SK-N-SH treated with all-trans-retinoic acid at 6 μM for 48 hours (cell line): ENCODE data around the gene SLC13A2.
"Not testable (repeated sequence)": the region's sequence is repeated elsewhere in the genome, so short reads cannot be mapped to it uniquely, and the experiment has no call there.

Experiments used
- ARNTL ChIP-seq: fragments of 450-650 bp; formaldehyde crosslinking; IDR thresholded peaks from 2 replicates; pipeline ENCODE4 v1.5.0; 2020; ENCODE audit warnings: low read depth, mild to moderate bottlenecking, moderate library complexity, borderline replicate concordance
- BACH2 ChIP-seq: fragments of 250-450 bp; sonication (Bioruptor Pico); IDR thresholded peaks from 2 replicates; pipeline ENCODE4 v1.9.0; 2021; ENCODE audit warnings: mild to moderate bottlenecking, borderline replicate concordance
- CSDC2 ChIP-seq: fragments of 250-450 bp; sonication (Bioruptor Pico); IDR thresholded peaks from 2 replicates; pipeline ENCODE4 v1.5.0; 2020; ENCODE audit warnings: mild to moderate bottlenecking, moderate library complexity
- ISL1 ChIP-seq: fragments of 250-450 bp; sonication (Bioruptor Pico); IDR thresholded peaks from 2 replicates; pipeline ENCODE4 v2.1.2; 2022; ENCODE audit warnings: mild to moderate bottlenecking, moderate library complexity
- TCF4 ChIP-seq: fragments of 250-450 bp; sonication (Bioruptor Pico); IDR thresholded peaks from 2 replicates; pipeline ENCODE4 v1.8.0; 2021; ENCODE audit warnings: mild to moderate bottlenecking, moderate library complexity, borderline replicate concordance
- ZFP3 ChIP-seq: fragments of 250-450 bp; sonication (Bioruptor Pico); IDR thresholded peaks from 2 replicates; pipeline ENCODE4 v1.5.0; 2020; ENCODE audit warnings: mild to moderate bottlenecking, moderate library complexity
- ZFP30 ChIP-seq: fragments of 450-650 bp; formaldehyde crosslinking; IDR thresholded peaks from 2 replicates; pipeline ENCODE4 v1.5.0; 2022; ENCODE audit warnings: mild to moderate bottlenecking, moderate library complexity
- TF ChIP-seq, protein P1 (sequence below): fragments of 250-450 bp; sonication (Bioruptor Pico); IDR thresholded peaks from 2 replicates; pipeline ENCODE4 v1.8.0; 2020; ENCODE audit warnings: mild to moderate bottlenecking, moderate library complexity, borderline replicate concordance
- TF ChIP-seq, protein P2 (sequence below): fragments of 250-450 bp; sonication (Bioruptor Pico); IDR thresholded peaks from 2 replicates; pipeline ENCODE4 v1.5.1; 2020; ENCODE audit warnings: low read depth, mild to moderate bottlenecking, moderate library complexity
- TF ChIP-seq, protein P3 (sequence below): fragments of 250-450 bp; sonication (Bioruptor Pico); IDR thresholded peaks from 2 replicates; pipeline ENCODE4 v1.5.0; 2020; ENCODE audit warnings: mild to moderate bottlenecking, moderate library complexity

DNA sequence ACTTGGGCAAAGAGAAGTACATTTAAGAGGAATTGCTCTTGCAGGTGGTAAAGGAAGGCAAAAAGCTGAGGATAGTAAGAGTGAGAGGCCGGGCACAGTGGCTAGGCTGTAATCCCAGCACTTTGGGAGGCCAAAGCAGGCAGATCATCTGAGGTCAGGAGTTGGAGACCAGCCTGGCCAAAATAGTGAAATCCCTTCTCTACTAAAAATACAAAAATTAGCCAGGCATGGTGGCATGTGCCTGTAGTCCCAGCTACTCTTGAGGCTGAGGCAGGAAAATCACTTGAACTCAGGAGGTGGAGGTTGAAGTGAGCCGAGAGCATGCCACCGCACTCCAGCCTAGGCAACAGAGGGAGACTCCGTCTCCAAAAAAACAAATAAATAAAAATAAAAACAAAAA lies 48.8 kb downstream of the SLC13A2 start:
- not testable (repeated sequence) for TF ChIP-seq CSDC2 (CRISPR knock-in tag); ZFP3 (CRISPR knock-in tag); ISL1 (CRISPR knock-in tag); TCF4 (CRISPR knock-in tag); BACH2 (CRISPR knock-in tag); ARNTL (CRISPR knock-in tag); ZFP30
- TF ChIP-seq, protein P1, sequence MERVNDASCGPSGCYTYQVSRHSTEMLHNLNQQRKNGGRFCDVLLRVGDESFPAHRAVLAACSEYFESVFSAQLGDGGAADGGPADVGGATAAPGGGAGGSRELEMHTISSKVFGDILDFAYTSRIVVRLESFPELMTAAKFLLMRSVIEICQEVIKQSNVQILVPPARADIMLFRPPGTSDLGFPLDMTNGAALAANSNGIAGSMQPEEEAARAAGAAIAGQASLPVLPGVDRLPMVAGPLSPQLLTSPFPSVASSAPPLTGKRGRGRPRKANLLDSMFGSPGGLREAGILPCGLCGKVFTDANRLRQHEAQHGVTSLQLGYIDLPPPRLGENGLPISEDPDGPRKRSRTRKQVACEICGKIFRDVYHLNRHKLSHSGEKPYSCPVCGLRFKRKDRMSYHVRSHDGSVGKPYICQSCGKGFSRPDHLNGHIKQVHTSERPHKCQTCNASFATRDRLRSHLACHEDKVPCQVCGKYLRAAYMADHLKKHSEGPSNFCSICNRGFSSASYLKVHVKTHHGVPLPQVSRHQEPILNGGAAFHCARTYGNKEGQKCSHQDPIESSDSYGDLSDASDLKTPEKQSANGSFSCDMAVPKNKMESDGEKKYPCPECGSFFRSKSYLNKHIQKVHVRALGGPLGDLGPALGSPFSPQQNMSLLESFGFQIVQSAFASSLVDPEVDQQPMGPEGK: not testable (repeated sequence)
- TF ChIP-seq, protein P2, sequence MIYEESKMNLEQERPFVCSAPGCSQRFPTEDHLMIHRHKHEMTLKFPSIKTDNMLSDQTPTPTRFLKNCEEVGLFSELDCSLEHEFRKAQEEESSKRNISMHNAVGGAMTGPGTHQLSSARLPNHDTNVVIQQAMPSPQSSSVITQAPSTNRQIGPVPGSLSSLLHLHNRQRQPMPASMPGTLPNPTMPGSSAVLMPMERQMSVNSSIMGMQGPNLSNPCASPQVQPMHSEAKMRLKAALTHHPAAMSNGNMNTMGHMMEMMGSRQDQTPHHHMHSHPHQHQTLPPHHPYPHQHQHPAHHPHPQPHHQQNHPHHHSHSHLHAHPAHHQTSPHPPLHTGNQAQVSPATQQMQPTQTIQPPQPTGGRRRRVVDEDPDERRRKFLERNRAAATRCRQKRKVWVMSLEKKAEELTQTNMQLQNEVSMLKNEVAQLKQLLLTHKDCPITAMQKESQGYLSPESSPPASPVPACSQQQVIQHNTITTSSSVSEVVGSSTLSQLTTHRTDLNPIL (CRISPR knock-in tag): not testable (repeated sequence)
- TF ChIP-seq, protein P3, sequence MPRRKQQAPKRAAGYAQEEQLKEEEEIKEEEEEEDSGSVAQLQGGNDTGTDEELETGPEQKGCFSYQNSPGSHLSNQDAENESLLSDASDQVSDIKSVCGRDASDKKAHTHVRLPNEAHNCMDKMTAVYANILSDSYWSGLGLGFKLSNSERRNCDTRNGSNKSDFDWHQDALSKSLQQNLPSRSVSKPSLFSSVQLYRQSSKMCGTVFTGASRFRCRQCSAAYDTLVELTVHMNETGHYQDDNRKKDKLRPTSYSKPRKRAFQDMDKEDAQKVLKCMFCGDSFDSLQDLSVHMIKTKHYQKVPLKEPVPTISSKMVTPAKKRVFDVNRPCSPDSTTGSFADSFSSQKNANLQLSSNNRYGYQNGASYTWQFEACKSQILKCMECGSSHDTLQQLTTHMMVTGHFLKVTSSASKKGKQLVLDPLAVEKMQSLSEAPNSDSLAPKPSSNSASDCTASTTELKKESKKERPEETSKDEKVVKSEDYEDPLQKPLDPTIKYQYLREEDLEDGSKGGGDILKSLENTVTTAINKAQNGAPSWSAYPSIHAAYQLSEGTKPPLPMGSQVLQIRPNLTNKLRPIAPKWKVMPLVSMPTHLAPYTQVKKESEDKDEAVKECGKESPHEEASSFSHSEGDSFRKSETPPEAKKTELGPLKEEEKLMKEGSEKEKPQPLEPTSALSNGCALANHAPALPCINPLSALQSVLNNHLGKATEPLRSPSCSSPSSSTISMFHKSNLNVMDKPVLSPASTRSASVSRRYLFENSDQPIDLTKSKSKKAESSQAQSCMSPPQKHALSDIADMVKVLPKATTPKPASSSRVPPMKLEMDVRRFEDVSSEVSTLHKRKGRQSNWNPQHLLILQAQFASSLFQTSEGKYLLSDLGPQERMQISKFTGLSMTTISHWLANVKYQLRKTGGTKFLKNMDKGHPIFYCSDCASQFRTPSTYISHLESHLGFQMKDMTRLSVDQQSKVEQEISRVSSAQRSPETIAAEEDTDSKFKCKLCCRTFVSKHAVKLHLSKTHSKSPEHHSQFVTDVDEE (CRISPR knock-in tag): not testable (repeated sequence)
